TTC549 (cell line): ENCODE data around the gene SNX30.

Experiments
- FAIRE-seq: peaks from 2 replicates; lab custom pipeline; 2012; peaks lifted over from hg19 to GRCh38; lab: Jason Lieb, UNC

SNX30 gene

DNA sequence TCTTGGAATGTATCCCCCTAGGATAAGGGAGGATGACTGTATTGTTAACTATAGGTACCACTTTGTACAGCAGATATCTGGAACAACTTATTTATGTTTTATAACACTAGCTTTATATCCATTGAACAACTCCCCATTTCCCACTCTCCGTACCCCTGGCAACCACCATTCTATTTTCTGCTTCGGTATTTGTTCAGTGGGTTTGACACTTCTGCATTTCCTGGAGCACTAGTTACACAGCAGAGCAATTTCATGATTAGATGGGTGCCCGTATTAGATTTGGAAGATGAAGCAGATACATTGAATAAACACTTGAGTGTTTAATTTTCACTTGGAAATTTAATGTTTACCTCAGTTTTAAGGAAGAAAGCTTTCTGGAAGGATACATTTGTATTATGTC is 72.7 kb downstream of the SNX30 start:
- FAIRE-seq: no peak

DNA sequence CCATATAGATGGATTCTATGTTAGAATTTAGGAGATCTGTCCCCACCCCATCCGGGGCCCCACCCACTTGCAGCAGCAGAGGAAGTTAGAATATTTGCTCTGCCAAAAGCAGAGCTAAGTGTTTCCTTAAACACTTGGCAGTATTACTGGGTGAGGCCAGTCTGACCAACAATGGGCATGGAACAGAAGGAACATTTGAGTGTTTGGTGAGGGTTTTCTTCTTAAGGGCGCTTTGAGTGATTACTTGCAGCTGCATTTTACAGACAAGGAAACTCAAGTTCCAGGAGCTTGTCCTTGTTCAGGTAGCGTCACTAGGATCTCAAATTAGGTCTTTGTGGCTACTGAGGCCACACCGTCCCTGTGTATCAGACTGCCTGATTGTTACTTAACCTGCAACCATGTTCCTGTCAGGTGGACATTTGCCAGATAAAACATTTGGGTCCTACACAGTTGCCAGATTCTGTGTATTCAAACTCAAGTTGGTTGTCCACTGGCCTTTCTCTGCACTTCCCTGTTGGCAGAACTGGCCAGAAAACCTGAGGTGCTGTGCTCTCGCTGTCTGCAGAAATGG is 80.8 kb downstream of the SNX30 start:
- no peak for FAIRE-seq

GRCh38 chr9:112831969-112832368 is 81.4 kb downstream of the SNX30 start:
- no peak for FAIRE-seq

DNA sequence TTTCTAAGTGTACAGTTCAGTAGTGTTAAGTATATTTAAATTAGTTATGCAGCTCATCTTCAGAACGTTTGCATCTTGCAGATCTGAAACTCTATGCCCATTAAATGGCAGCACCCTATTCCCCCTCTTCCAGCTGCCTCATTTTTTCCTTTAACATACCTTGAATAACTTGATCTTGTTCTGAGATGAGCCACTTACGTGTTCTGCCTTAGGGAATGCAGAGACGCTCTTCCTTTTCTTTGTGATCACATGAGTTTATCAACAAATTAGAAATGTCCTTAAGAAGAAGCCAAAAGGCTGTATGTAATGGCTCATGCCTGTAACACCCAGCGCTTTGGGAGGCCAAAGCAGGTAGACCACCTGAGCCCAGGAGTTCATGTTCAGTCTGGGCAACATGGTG is 82.5 kb downstream of the SNX30 start:
- no peak for FAIRE-seq

- no peak for FAIRE-seq
Observed at GRCh38 chr9:112836394-112836793, 85.8 kb downstream of the SNX30 start.

DNA sequence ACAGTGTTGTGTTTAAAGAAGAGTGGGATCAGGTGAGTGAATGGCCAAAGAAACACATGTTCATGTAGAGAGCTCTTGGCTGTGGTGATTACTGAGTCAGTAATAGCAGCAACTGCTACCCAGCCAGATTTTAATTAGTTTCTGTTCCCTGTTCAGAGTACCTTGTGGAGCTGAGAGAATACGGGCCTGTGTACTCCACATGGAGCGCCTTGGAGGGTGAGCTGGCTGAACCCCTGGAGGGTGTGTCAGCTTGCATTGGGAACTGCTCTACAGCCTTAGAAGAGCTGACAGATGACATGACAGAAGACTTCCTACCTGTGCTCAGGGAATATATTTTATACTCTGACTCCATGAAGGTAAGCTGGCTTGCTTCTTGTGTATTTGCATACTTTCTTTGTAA is 87.8 kb downstream of the SNX30 start:
- no peak for FAIRE-seq

DNA sequence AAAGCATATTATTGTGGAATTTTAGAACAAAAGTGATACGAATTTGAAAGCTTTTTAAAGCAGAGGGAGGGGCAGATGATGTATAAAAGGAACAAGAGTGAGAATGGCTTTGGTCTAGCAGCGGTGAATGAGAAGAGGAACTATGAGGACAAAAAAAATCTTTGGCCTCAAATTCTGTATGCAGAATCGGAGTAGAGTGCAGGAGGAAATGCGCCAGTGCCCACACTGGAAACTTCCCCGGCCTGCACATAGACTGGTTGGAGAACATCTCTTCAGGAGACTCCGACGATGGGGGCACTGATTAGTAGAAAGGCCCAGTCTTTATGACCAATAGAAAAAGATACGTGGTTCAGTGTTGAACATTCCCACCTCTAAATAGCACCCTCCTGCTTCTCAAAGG is 88.8 kb downstream of the SNX30 start:
- no peak for FAIRE-seq

DNA sequence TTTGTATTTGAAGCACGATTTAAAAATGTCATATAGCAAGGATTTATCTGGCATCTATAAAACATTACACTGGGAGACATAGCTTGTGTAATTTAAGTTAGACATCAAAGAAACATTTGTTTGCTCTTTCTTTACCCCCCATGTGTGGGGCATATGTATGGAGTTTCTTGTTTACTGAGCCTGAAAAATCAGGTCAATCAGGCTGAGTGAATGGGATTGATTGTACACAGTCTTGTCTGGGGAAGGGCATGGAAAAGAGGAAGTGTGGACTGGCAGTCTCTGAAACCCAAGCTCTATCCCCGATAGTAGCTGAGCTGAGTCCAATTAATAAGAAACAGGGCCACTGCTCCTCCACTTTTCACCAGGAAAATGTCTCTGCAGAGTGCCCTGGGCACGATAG is 90.7 kb downstream of the SNX30 start:
- FAIRE-seq: no peak

DNA sequence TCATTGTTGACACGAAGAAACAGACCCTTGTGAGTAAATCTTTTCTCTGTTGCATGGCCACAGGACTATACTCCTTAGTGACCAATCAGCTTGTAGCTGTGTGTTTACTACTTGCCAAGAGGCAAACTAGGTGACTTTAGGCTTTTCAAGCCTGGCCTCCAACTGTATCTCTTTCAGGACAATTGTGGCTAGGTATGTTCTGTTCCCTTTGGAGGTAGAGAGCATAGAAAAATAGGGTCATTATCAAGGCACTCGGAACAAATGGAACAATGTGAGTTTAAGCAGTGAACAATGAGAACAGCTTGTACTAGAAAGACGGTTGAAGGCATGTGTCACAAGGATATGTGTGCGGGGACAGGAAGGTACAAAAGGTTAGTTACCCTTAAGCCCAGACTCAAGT is 92.0 kb downstream of the SNX30 start:
- FAIRE-seq: no peak

DNA sequence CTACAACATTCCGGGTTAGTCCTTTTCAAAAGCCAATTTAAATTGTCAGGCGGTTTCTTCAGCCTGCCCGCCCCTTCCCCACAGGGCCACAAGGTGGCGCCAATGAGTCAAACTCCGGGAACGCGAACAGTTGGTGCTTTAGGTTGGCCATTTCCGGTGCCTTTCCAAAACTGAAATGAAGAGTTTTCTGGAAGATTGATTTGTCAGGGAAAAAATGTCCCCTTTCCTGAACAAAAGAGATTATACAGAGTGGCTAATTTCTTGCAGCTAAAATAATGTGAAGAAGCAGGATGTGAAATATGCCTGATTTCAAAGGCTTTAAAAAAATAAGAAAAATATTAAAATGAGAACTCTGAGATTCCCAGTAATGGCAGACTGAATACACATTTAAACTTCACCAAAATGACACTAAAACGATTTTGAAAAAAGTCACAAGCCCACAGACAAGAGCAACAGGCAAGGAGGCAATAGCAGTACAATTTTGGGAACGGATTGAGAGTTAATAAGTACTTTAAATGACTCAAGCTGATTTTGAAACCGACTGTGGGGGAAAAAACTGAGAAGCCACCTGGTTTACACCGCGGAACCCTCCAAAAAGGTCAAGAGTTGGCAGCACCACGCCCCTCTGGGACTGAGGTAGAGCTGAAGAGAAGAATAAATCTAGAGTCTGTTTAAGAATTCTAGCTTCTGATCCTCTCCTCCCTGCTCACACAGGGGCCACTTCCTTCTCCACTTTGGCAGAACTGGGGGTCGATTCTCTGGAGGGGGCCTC is 94.4 kb downstream of the SNX30 start:
- peak; percentile 5 for FAIRE-seq

DNA sequence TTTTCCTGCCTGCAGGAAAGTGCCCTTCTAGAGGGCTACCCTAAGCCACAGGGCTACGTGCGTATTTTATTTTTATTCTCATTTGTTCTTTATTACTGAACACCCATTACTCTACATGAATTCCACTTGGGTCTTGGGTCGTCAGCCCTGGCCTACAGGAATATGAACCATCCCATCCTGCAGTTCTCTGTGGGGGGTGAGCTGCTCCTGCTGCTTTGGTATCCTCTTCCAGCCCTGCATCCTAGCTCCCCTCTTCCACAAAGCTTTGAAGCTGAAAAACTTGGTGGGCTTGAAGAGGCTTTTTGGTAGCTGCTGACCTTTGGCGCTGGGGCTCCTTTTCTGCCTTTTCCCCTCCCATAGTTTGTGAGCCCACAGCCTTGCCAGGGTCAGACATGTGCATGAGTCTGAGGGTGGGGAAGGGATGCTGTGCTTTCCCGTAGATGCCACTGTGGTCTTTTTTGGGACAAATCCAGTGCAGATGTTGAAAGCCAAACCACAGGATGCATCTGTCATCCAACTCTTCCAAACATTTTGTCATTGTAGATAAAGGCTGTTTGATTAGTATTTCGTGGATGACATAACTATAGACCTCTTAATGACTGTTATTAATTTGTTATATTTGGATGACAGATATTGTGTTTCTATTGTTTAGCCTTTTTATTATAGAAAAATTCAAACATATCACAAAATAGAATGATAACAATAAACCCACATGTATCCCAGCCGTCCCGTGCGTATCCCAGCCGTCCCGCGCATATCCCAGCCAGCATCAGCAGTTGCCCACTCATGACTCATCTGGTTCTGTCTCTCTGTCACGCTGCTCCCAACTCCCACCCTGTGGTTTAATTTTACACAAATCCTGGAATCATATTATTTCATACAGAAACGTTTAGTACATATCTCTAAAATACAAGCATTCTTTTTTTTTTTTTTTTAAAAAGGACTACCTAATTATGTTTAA is 96.2 kb downstream of the SNX30 start:
- FAIRE-seq: no peak

GRCh38 chr9:112848316-112849151 is 98.0 kb downstream of the SNX30 start:
- FAIRE-seq: no peak

GRCh38 chr9:112849363-112849922 is 98.9 kb downstream of the SNX30 start:
- no peak for FAIRE-seq

DNA sequence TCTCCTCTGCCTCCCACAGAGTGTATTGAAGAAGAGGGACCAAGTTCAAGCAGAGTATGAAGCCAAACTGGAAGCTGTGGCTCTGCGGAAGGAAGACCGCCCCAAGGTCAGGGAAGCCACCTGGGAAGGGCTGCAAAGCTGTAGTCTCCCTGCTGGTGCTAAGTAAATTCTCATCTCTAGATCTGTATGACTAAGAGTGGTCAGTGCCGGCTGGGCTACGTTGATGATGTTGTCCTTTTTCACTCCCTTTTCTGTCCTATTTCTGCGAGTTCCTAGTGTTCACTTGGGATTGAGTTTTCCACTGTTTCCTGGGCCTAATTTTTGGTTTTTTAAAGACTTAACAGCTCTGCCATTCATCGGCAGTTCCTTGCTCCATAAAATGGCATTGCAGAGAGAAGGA is 100.3 kb downstream of the SNX30 start:
- FAIRE-seq: no peak

DNA sequence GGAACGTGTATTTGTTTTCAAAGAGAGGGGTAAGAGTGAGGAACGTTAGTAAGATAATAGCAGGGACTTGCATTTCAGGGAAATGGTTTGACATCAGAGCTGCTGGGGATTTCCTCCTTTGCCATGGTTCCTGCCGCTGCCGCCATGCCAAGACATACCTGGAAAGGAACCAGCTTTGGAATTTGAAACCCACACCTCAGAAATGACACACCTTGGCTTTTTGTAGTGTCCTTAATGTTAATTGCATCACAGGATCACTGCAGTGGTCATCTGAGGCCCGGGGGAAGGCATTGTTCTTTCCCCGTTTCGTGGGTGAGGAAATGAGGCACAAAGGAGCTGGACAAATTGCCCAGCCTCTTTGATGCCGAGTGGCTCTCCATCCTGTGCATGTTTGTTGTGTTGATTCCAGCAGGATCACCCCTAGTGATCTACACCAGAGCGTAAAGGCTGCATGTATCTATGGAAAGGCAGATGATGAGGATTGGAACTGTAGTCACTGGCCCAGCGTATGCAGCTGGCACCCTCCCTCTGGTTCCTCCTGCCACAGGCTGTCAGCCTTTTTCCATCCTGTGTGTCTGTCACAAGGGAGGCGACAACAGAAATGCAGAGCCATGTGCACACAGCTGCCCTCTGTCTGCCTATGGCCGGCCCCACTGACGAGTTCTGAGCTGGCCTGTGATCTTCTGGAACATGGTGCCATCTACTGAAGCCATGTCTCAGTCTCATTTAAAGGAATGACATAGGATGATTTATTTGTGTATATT is 102.4 kb downstream of the SNX30 start:
- FAIRE-seq: no peak

DNA sequence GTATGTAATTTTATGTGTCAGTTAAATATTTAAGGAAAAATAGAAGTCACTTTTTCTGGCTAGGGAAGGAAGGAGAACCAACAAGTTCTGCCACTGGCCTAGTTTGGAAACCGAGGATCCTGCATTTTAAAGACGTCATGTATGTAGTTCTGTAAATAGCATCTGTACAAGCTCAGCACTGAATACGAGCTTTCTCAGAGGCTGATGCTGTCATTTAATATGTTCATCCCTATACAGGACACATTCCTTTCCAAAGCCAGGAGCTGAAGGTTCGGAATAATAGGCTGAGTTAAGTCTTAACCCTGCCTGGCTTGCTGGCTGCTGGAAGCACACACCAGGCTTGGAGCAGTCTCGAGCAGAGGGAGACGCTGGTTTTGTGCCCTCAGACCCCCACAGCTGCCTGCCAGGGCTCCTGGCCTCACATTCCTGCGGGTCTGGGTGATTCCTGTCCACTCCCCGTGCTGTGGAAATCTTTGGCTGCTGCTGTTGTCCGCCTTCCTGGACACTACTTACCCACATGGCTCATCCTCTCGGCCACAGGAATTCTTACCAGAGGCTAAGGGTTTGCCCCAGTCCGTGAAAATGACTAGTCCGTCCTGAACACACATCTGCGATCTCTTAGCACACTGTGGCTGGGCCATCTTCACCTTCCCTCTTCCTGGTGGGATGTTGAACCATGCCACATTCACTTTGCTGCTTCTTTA is 103.5 kb downstream of the SNX30 start:
- FAIRE-seq: no peak

GRCh38 chr9:112854657-112855056 is 104.1 kb downstream of the SNX30 start:
- no peak for FAIRE-seq

DNA sequence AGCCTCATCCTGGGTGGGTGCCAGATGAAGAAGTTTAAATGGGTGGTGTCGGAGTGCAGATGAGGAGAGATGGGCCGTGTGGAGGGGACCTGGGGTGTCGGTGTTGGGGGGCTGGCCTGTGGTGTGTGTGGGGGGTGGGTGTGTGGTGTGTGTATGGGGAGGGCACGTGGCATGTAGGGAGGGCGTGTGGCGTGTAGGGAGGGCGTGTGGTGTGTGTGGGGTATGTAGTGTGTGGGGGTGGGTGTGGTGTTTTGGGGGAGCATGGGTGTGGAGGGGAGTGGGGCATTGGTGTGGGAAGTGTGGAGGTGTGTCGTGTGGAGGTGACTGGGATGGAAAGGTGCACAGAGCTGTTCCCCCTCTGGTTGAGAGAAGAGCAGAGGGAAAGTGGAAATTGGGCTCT is 105.6 kb downstream of the SNX30 start:
- FAIRE-seq: no peak

DNA sequence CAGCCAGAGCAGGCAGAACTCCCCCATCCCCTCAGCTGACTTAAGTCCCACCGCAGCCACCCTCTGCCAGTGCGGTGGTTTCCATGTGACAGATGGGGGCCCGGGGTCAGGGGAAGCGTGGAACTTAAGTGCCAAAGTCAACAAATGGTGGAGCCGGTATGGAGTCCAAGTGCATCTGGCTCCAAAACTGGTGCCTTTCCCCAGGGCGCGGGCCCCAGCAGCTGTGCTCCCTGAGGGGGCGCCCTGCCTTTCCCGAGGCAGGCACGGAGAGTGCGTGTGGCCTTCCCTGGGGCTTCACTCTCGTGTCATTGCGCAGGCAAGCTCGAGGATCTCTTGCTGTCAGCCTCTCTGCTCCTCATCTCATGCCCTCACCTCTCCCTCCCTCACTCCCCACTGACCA is 106.3 kb downstream of the SNX30 start:
- FAIRE-seq: no peak

- no peak for FAIRE-seq
Observed at GRCh38 chr9:112858005-112858404, 107.4 kb downstream of the SNX30 start.
